Adrenal gland (tissue), 5 donors: ENCODE results near the gene DDX51.
A peak's percentile ranks its signal among the peaks of the same experiment; 100 is the strongest.

Experiments
- CTCF ChIP-seq, 6 experiments: fragments of 450-650 bp in 4 of 6; fragments of 200-600 bp in 2 of 6; sonication (generic) in 1 of 6; IDR thresholded peaks; 1 replicate in 5 of 6; 2 replicates in 1 of 6; pipeline versions ENCODE4 v1.5.1 to v1.8.0; 2016 to 2021; ENCODE audit warnings: antibody characterized with exemption in 6 of 6, mild to moderate bottlenecking in 2 of 6, moderate library complexity in 1 of 6
- POLR2A ChIP-seq, 2 donors: fragments of 450-650 bp; IDR thresholded peaks; one replicate each; pipeline ENCODE4 v1.6.1; 2017; ENCODE audit warnings: antibody characterized with exemption in 2 of 2, mild to moderate bottlenecking in 2 of 2, moderate library complexity in 1 of 2
- donor health status: DM: no; HTN: no; CAD: no.

DNA sequence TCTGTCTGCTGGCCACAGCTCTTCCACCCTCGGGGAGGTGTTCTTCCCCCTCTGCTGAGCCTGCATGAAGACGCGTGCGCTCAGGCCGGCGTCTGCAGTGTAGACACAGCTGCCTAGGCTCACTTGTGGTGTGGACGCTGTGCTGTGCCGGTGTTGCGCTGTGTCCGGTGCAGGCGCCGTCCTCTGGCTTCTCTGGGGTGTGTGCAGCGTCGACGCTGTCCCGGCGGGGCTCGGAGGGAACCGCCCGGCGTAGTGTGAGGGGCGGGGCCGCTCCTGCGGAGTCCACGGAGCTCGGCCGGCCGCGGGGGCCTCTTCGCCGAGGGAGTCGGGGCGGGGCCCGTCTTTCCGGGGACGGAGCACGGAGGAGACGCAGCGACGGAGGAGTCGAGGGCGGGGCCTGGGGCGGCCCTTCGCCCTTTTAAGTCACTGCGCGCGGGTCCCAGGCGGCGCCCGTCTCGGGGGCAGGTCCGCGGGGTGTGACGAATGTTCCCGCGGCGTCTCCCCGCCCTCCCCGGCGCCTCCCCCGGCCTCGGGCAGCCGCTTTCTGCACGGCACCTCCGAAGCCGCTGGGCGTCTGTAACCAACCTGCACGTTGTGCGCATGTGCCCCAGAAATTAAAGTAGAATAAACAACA lies 45.4 kb upstream of the DDX51 start:
- TF ChIP-seq POLR2A (IDR thresholded peaks at IDR 0.05) = peak; percentile 39 to 69
- peak in 1 of 6 experiments; percentile 21 for TF ChIP-seq CTCF (IDR thresholded peaks at IDR 0.05)
